HepG2 (cell line): ENCODE results near the gene IFT80. TPM values are rescaled to one million over a fixed set of nuclear protein-coding genes. Genes with fewer than 3 reads are reported as not detected.

Experiments used
- ZNF556 ChIP-seq: sonication (generic); formaldehyde crosslinking; IDR thresholded peaks from 2 replicates; pipeline ENCODE4 v1.4.0; 2020; ENCODE audit warnings: mild to moderate bottlenecking, missing genetic modification reagents, borderline replicate concordance
- ZNF746 ChIP-seq: sonication (generic); formaldehyde crosslinking; IDR thresholded peaks from 2 replicates; pipeline ENCODE4 v1.8.0; 2022; ENCODE audit warnings: mild to moderate bottlenecking, missing genetic modification reagents
- polyA plus RNA-seq, 8 experiments: library from polyadenylated mRNA; depleted of rRNA in 3 of 8; stranded (reverse) in 7 of 8; unstranded in 1 of 8; fragments of >200 nt; fragmentation: Illumina TruSeq in 4 of 8; extraction: Trizol in 4 of 8; gene quantifications; 2 replicates each; pipeline versions ENCODE4 v1.2.1 to v1.2.3, GENCODE V29; 2011 to 2016; ENCODE audit warnings: low read depth in 4 of 8, missing spikeins in 1 of 8, mixed read lengths in 1 of 8; ENCODE audit not compliant: insufficient read depth in 1 of 8
- total RNA-seq, 5 experiments: library from RNA; depleted of rRNA; stranded (reverse); fragments of >200 nt; fragmentation: Illumina TruSeq; extraction: Trizol; gene quantifications; 2 replicates each; pipeline ENCODE4 v1.2.3, GENCODE V29; 2016; ENCODE audit warnings: low read depth in 1 of 5
- TF ChIP-seq, protein P1 (sequence below): sonication (generic); formaldehyde crosslinking; IDR thresholded peaks from 2 replicates; pipeline ENCODE4 v1.5.1; 2020; ENCODE audit warnings: missing genetic modification reagents, mild to moderate bottlenecking, borderline replicate concordance
- TF ChIP-seq, protein P2 (sequence below): sonication (generic); formaldehyde crosslinking; IDR thresholded peaks from 2 replicates; pipeline ENCODE4 v1.5.0; 2020; ENCODE audit warnings: mild to moderate bottlenecking, missing genetic modification reagents, borderline replicate concordance

Gene IFT80
- total and polyA plus RNA-seq, 2 of the 13 experiments (the other 11 are each of a cell fraction or from before 2014, with no cell fraction given): 11.4 to 15.7 TPM

DNA sequence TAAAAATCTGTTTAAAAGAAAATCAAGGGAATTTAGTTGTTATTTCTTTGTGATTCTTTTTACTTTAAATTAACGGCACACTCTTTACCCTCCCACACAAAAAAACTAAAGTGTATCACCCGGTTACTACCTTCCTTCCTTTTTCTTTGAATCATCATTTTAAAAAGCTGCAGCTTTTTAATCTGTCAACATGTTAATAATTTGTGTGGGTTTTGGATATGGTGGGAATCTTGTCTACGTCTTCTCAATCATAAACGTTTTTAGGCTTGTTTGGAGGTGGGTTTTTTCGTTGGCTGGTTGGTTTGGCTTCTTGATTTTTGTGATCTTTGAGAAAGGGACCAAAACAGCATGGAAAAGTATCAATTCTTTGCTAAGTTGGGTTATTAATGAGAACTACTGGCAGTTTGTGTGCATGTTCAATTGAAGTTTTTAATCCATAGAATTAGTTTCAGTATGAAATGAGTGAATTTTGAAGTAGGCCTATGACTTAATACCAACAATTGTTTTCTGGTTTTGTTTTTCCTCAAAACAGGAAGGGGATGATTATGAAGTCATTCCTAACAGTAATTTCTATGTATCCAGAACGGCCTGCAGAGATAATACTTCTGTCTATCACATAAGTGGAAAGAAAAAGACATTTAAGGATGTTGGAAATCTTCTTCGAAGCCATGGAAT is 4.9 kb upstream of the IFT80 start (continued):
- TF ChIP-seq, protein P1, sequence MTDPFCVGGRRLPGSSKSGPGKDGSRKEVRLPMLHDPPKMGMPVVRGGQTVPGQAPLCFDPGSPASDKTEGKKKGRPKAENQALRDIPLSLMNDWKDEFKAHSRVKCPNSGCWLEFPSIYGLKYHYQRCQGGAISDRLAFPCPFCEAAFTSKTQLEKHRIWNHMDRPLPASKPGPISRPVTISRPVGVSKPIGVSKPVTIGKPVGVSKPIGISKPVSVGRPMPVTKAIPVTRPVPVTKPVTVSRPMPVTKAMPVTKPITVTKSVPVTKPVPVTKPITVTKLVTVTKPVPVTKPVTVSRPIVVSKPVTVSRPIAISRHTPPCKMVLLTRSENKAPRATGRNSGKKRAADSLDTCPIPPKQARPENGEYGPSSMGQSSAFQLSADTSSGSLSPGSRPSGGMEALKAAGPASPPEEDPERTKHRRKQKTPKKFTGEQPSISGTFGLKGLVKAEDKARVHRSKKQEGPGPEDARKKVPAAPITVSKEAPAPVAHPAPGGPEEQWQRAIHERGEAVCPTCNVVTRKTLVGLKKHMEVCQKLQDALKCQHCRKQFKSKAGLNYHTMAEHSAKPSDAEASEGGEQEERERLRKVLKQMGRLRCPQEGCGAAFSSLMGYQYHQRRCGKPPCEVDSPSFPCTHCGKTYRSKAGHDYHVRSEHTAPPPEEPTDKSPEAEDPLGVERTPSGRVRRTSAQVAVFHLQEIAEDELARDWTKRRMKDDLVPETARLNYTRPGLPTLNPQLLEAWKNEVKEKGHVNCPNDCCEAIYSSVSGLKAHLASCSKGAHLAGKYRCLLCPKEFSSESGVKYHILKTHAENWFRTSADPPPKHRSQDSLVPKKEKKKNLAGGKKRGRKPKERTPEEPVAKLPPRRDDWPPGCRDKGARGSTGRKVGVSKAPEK (CRISPR knock-in tag): no peak
- no peak for TF ChIP-seq ZNF746 (CRISPR knock-in tag)
- TF ChIP-seq, protein P2, sequence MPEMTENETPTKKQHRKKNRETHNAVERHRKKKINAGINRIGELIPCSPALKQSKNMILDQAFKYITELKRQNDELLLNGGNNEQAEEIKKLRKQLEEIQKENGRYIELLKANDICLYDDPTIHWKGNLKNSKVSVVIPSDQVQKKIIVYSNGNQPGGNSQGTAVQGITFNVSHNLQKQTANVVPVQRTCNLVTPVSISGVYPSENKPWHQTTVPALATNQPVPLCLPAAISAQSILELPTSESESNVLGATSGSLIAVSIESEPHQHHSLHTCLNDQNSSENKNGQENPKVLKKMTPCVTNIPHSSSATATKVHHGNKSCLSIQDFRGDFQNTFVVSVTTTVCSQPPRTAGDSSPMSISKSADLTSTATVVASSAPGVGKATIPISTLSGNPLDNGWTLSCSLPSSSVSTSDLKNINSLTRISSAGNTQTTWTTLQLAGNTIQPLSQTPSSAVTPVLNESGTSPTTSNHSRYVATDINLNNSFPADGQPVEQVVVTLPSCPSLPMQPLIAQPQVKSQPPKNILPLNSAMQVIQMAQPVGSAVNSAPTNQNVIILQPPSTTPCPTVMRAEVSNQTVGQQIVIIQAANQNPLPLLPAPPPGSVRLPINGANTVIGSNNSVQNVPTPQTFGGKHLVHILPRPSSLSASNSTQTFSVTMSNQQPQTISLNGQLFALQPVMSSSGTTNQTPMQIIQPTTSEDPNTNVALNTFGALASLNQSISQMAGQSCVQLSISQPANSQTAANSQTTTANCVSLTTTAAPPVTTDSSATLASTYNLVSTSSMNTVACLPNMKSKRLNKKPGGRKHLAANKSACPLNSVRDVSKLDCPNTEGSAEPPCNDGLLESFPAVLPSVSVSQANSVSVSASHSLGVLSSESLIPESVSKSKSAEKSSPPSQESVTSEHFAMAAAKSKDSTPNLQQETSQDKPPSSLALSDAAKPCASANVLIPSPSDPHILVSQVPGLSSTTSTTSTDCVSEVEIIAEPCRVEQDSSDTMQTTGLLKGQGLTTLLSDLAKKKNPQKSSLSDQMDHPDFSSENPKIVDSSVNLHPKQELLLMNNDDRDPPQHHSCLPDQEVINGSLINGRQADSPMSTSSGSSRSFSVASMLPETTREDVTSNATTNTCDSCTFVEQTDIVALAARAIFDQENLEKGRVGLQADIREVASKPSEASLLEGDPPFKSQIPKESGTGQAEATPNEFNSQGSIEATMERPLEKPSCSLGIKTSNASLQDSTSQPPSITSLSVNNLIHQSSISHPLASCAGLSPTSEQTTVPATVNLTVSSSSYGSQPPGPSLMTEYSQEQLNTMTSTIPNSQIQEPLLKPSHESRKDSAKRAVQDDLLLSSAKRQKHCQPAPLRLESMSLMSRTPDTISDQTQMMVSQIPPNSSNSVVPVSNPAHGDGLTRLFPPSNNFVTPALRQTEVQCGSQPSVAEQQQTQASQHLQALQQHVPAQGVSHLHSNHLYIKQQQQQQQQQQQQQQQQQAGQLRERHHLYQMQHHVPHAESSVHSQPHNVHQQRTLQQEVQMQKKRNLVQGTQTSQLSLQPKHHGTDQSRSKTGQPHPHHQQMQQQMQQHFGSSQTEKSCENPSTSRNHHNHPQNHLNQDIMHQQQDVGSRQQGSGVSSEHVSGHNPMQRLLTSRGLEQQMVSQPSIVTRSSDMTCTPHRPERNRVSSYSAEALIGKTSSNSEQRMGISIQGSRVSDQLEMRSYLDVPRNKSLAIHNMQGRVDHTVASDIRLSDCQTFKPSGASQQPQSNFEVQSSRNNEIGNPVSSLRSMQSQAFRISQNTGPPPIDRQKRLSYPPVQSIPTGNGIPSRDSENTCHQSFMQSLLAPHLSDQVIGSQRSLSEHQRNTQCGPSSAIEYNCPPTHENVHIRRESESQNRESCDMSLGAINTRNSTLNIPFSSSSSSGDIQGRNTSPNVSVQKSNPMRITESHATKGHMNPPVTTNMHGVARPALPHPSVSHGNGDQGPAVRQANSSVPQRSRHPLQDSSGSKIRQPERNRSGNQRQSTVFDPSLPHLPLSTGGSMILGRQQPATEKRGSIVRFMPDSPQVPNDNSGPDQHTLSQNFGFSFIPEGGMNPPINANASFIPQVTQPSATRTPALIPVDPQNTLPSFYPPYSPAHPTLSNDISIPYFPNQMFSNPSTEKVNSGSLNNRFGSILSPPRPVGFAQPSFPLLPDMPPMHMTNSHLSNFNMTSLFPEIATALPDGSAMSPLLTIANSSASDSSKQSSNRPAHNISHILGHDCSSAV (CRISPR knock-in tag): no peak
- TF ChIP-seq ZNF556 (CRISPR knock-in tag): no peak
